Endodermal cell (in vitro differentiated cells): ENCODE data around the gene HADHB. TPM values are rescaled to one million over a fixed set of nuclear protein-coding genes. Genes with fewer than 3 reads are reported as not detected.

Experiments used
- DNase-seq: peaks from one replicate; pipeline ENCODE4 v3.0.0-alpha.2; 2017
- H3K27ac ChIP-seq: 2 replicates; pipeline ENCODE4 v1.5.1; 2013; ENCODE audit warnings: mild to moderate bottlenecking, low read depth, low read length, moderate library complexity
- H3K27me3 ChIP-seq: 2 replicates; pipeline ENCODE4 v1.6.1; 2013; ENCODE audit warnings: mild to moderate bottlenecking, low read length, moderate library complexity; ENCODE audit not compliant: insufficient read depth, control insufficient read depth, poor library complexity, severe bottlenecking
- H3K36me3 ChIP-seq: 2 replicates; pipeline ENCODE4 v1.7.0; 2013; ENCODE audit warnings: mild to moderate bottlenecking, low read length, moderate library complexity; ENCODE audit not compliant: control insufficient read depth, insufficient read depth
- H3K4me1 ChIP-seq: one replicate; pipeline ENCODE4 v1.7.0; 2013; ENCODE audit warnings: low read length; ENCODE audit not compliant: control insufficient read depth, insufficient read depth
- H3K4me3 ChIP-seq: 2 replicates; pipeline ENCODE4 v1.5.1; 2013; ENCODE audit warnings: mild to moderate bottlenecking, low read length, moderate library complexity
- H3K9ac ChIP-seq: 2 replicates; pipeline ENCODE4 v1.6.1; 2013; ENCODE audit warnings: mild to moderate bottlenecking, low read length, moderate library complexity; ENCODE audit not compliant: poor library complexity, severe bottlenecking; ENCODE audit errors: extremely low read depth
- H3K9me3 ChIP-seq: 2 replicates; pipeline ENCODE4 v1.6.1; 2013; ENCODE audit warnings: mild to moderate bottlenecking, low read length, moderate library complexity; ENCODE audit not compliant: control insufficient read depth
- H3K27ac Mint-ChIP-seq: 2 replicates; pipeline ENCODE4 v1.8.0; 2020; ENCODE audit warnings: mixed read lengths
- H3K27me3 Mint-ChIP-seq: 2 replicates; pipeline ENCODE4 v1.8.0; 2021; ENCODE audit warnings: mild to moderate bottlenecking, mixed read lengths; ENCODE audit not compliant: insufficient read depth
- H3K36me3 Mint-ChIP-seq: 2 replicates; pipeline ENCODE4 v1.8.0; 2020; ENCODE audit warnings: low read depth, mixed read lengths
- H3K4me1 Mint-ChIP-seq: 2 replicates; pipeline ENCODE4 v1.8.0; 2020; ENCODE audit warnings: mixed read lengths
- H3K4me3 Mint-ChIP-seq: 2 replicates; pipeline ENCODE4 v1.8.0; 2020; ENCODE audit warnings: mild to moderate bottlenecking, moderate library complexity, mixed read lengths
- H3K9me3 Mint-ChIP-seq: 2 replicates; pipeline ENCODE4 v1.8.0; 2020; ENCODE audit warnings: mild to moderate bottlenecking, mixed read lengths
- CTCF ChIP-seq: fragments of 200-600 bp; sonication (generic); conservative IDR thresholded peaks from 2 replicates; pipeline ENCODE4 v1.5.0; 2021; ENCODE audit warnings: antibody characterized with exemption, mild to moderate bottlenecking
- WGBS, 2 experiments: methylation state at CpG; one replicate each; pipeline versions ENCODE4 v1.1.5 to v1.1.7; 2013; ENCODE audit warnings: missing lambda C conversion rate in 2 of 2, mixed read lengths in 1 of 2; ENCODE audit not compliant: insufficient coverage in 1 of 2, insufficient read length in 1 of 2; 5-methylcytosine and 5-hydroxymethylcytosine counted together
- total RNA-seq, 2 donors: library from RNA; stranded (reverse); fragmentation: NEBNext Ultra II Directional in 1 of 2; extraction: Animal tissue kit (Norgen Biotek cat#: 25700) in 1 of 2; gene quantifications; 2 replicates in 1 of 2; 3 replicates in 1 of 2; pipeline ENCODE4 v1.2.1, GENCODE V29; 2021

Gene HADHB
- total RNA-seq, 2 donors from 2014 or later: 37.8 to 41.0 TPM

GRCh38 chr2:26283606-26284005 lies 38.9 kb downstream of the HADHB start:
- no peak for TF ChIP-seq CTCF
- no peaks in the 10 kb centered on the region for H3K4me1 ChIP-seq
- peaks cover 59% of the 10 kb centered on the region for H3K36me3 ChIP-seq
- H3K9me3 ChIP-seq: no peaks in the 10 kb centered on the region
- 95 to 100% methylated on average over 1 to 2 of the region's 2 CpGs for WGBS, 2 experiments
- Mint-ChIP-seq H3K27ac (no peak overlapping the region), H3K4me3 (no peak overlapping the region), H3K4me1 (no peaks in the 10 kb centered on the region), H3K36me3 (peaks cover 66% of the 10 kb centered on the region), H3K27me3 (no peaks in the 10 kb centered on the region), H3K9me3 (no peaks in the 10 kb centered on the region)
- H3K4me3 ChIP-seq: no peak overlapping the region
- no peaks in the 10 kb centered on the region for H3K27me3 ChIP-seq
- DNase-seq: no peak
- no peak overlapping the region for H3K9ac ChIP-seq
- H3K27ac ChIP-seq: no peak overlapping the region

GRCh38 chr2:26284132-26284531 lies 39.4 kb downstream of the HADHB start:
- no peaks in the 10 kb centered on the region for H3K4me1 Mint-ChIP-seq
- H3K36me3 ChIP-seq: peaks cover 54% of the 10 kb centered on the region
- no peak overlapping the region for H3K9ac ChIP-seq
- TF ChIP-seq CTCF: no peak
- no peak overlapping the region for H3K4me3 Mint-ChIP-seq
- no peak for DNase-seq
- no peaks in the 10 kb centered on the region for H3K27me3 Mint-ChIP-seq
- H3K9me3 ChIP-seq: no peaks in the 10 kb centered on the region
- no peaks in the 10 kb centered on the region for H3K9me3 Mint-ChIP-seq
- no peak overlapping the region for H3K4me3 ChIP-seq
- H3K27ac Mint-ChIP-seq: no peak overlapping the region
- 98 to 100% methylated on average over 2 to 3 of the region's 3 CpGs for WGBS, 2 experiments
- H3K4me1 ChIP-seq: no peaks in the 10 kb centered on the region
- peaks cover 61% of the 10 kb centered on the region for H3K36me3 Mint-ChIP-seq
- H3K27me3 ChIP-seq: no peaks in the 10 kb centered on the region
- H3K27ac ChIP-seq: no peak overlapping the region

- Histone ChIP-seq H3K9ac (no peak overlapping the region), H3K9me3 (no peaks in the 10 kb centered on the region), H3K4me1 (no peaks in the 10 kb centered on the region), H3K4me3 (no peak overlapping the region), H3K36me3 (peaks cover 43% of the 10 kb centered on the region), H3K27me3 (no peaks in the 10 kb centered on the region), H3K27ac (no peak overlapping the region)
- Mint-ChIP-seq H3K9me3 (no peaks in the 10 kb centered on the region), H3K36me3 (peaks cover 50% of the 10 kb centered on the region), H3K27me3 (no peaks in the 10 kb centered on the region), H3K4me1 (no peaks in the 10 kb centered on the region), H3K27ac (no peak overlapping the region), H3K4me3 (no peak overlapping the region)
- 93 to 98% methylated on average over 3 of the region's 3 CpGs for WGBS, 2 experiments
- DNase-seq: no peak
- no peak for TF ChIP-seq CTCF
Observed at GRCh38 chr2:26285931-26286330, 41.2 kb downstream of the HADHB start.
